GM12878 (cell line): ENCODE data around the gene RFC1.

Experiments used
- EGR1 ChIP-seq, 2 experiments: IDR thresholded peaks; 1 replicate in 1 of 2; 2 replicates in 1 of 2; pipeline ENCODE4 v1.6.1; 2011 to 2012; ENCODE audit warnings: low read depth in 2 of 2, low read length in 2 of 2, borderline replicate concordance in 1 of 2, mild to moderate bottlenecking in 1 of 2, moderate library complexity in 1 of 2
- POLR2A ChIP-seq: IDR thresholded peaks from 2 replicates; pipeline ENCODE4 v1.6.1; 2011; ENCODE audit warnings: low read depth, mild to moderate bottlenecking, low read length
- TF ChIP-seq, protein P1 (sequence below), 3 experiments: IDR thresholded peaks in 2 of 3; conservative IDR thresholded peaks in 1 of 3; 2 replicates each; pipeline ENCODE4 v1.5.1; 2011; ENCODE audit warnings: low read depth in 3 of 3, low read length in 3 of 3, mild to moderate bottlenecking in 3 of 3, control low read depth in 2 of 3, moderate library complexity in 2 of 3, inconsistent platforms in 1 of 3, mixed read lengths in 1 of 3; ENCODE audit not compliant: control insufficient read depth in 2 of 3, insufficient read depth in 1 of 3; ENCODE audit errors: extremely low read depth in 1 of 3

DNA sequence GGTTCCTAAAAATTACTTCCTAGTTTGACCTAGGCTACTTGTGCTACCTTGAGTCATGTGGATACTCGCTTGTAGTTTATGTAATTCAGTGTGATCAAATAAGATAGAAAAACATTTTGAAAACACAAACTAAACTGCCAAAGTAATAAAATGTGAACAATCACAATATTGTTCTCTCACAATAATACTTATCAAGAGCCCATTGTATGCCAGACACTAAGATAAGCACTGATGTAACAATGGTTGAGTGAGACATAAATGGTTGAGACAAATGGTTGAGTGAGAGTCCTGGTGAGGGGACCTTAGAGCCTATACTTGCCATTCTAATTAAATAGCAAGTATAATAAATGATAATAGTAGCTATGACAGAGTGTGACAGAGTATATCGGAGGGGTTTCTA is 41.7 kb downstream of the RFC1 start:
- TF ChIP-seq, protein P1, sequence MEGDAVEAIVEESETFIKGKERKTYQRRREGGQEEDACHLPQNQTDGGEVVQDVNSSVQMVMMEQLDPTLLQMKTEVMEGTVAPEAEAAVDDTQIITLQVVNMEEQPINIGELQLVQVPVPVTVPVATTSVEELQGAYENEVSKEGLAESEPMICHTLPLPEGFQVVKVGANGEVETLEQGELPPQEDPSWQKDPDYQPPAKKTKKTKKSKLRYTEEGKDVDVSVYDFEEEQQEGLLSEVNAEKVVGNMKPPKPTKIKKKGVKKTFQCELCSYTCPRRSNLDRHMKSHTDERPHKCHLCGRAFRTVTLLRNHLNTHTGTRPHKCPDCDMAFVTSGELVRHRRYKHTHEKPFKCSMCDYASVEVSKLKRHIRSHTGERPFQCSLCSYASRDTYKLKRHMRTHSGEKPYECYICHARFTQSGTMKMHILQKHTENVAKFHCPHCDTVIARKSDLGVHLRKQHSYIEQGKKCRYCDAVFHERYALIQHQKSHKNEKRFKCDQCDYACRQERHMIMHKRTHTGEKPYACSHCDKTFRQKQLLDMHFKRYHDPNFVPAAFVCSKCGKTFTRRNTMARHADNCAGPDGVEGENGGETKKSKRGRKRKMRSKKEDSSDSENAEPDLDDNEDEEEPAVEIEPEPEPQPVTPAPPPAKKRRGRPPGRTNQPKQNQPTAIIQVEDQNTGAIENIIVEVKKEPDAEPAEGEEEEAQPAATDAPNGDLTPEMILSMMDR (IDR thresholded peaks at IDR 0.05 in 2 of 3, conservative IDR thresholded peaks at IDR 0.05 in 1 of 3; ENCODE audit: control insufficient read depth in 2 of 3, extremely low read depth in 1 of 3, insufficient read depth in 1 of 3, low read depth in 3 of 3, low read length in 3 of 3): no peak
- TF ChIP-seq POLR2A: no peak
- TF ChIP-seq EGR1 (IDR thresholded peaks at IDR 0.05; ENCODE audit: borderline replicate concordance in 1 of 2, low read depth in 2 of 2, low read length in 2 of 2): no peak
